ENCODE results near the gene GARNL3.

GRCh38 chr9:127405344-127406125 is 141.0 kb downstream of the GARNL3 start:
- TF ChIP-seq POLR2A (IDR thresholded peaks at IDR 0.05) = no peak
- TF ChIP-seq, protein P1, sequence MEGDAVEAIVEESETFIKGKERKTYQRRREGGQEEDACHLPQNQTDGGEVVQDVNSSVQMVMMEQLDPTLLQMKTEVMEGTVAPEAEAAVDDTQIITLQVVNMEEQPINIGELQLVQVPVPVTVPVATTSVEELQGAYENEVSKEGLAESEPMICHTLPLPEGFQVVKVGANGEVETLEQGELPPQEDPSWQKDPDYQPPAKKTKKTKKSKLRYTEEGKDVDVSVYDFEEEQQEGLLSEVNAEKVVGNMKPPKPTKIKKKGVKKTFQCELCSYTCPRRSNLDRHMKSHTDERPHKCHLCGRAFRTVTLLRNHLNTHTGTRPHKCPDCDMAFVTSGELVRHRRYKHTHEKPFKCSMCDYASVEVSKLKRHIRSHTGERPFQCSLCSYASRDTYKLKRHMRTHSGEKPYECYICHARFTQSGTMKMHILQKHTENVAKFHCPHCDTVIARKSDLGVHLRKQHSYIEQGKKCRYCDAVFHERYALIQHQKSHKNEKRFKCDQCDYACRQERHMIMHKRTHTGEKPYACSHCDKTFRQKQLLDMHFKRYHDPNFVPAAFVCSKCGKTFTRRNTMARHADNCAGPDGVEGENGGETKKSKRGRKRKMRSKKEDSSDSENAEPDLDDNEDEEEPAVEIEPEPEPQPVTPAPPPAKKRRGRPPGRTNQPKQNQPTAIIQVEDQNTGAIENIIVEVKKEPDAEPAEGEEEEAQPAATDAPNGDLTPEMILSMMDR (IDR thresholded peaks at IDR 0.05) = no peak

Data from right lobe of liver (tissue), 4 donors.